Lower leg skin (tissue), 4 donors: ENCODE data around the gene CYP11A1. TPM values are rescaled to one million over a fixed set of nuclear protein-coding genes. Genes with fewer than 3 reads are reported as not detected.
A peak's percentile ranks its signal among the peaks of the same experiment; 100 is the strongest.

Experiments
- DNase-seq, 2 donors: peaks; one replicate each; pipeline ENCODE4 v3.0.0-alpha.2; 2019; ENCODE audit warnings: low spot score in 2 of 2
- H3K4me3 ChIP-seq: fragments of 200-600 bp; sonication (generic); 2 replicates; pipeline ENCODE4 v1.5.1; 2017; ENCODE audit warnings: mild to moderate bottlenecking, low read depth; ENCODE audit not compliant: poor library complexity, severe bottlenecking
- CTCF ChIP-seq, 3 donors: fragments of 450-650 bp; IDR thresholded peaks; one replicate each; pipeline ENCODE4 v1.5.1; 2016; ENCODE audit warnings: antibody characterized with exemption in 3 of 3, mild to moderate bottlenecking in 3 of 3, moderate library complexity in 2 of 3
- POLR2A ChIP-seq, 2 donors: fragments of 450-650 bp; IDR thresholded peaks; one replicate each; pipeline ENCODE4 v1.6.1; 2016 to 2017; ENCODE audit warnings: antibody characterized with exemption in 2 of 2, mild to moderate bottlenecking in 1 of 2, moderate library complexity in 1 of 2
- WGBS, 2 donors: methylation state at CpG; one replicate each; pipeline ENCODE4 v1.1.5; 2018; 5-methylcytosine and 5-hydroxymethylcytosine counted together
- intact Hi-C: fragments of 100-400 bp; cut with DNase I; formaldehyde crosslinking; loops from one replicate; pipeline ENCODE4 v1.15.0; 2023; ENCODE audit warnings: low total_unique reads
- total RNA-seq, 4 donors: library from RNA; depleted of rRNA; stranded (reverse); fragments of >200 nt; gene quantifications; one replicate each; pipeline ENCODE4 v1.1.0, GENCODE V29; 2016

CYP11A1 gene
- total RNA-seq, 4 donors from 2014 or later, result 0.34 to 0.75 (median 0.49) TPM; not detected in 1

GRCh38 chr15:74320352-74321247, 46.8 kb downstream of the CYP11A1 start:
- DNase-seq, result peak; percentile 18 to 90
- no peak overlapping the region for H3K4me3 ChIP-seq
- WGBS, 2 donors, result 82 to 84% methylated on average over 10 of the region's 10 CpGs
- intact Hi-C loops, result loop anchor here (10.0 kb wide), 2 partner anchors 356 to 954 kb away; no protein-coding TSS in a partner anchor
- TF ChIP-seq CTCF (IDR thresholded peaks at IDR 0.05) (no peak), POLR2A (IDR thresholded peaks at IDR 0.05) (no peak)

- intact Hi-C loops, result loop anchor here (5.0 to 10.0 kb wide), 3 partner anchors 192 to 955 kb away; no protein-coding TSS in a partner anchor
- DNase-seq, result no peak
- no peak for TF ChIP-seq POLR2A (IDR thresholded peaks at IDR 0.05)
- TF ChIP-seq CTCF (IDR thresholded peaks at IDR 0.05), result no peak
- 44 to 52% methylated on average over 7 to 8 of the region's 8 CpGs for WGBS, 2 donors
- no peak overlapping the region for H3K4me3 ChIP-seq
These were observed 47.7 kb downstream of the CYP11A1 start for GRCh38 chr15:74319596-74320351.

GRCh38 chr15:74319138-74319460, 48.3 kb downstream of the CYP11A1 start:
- WGBS, 2 donors, result 85 to 94% methylated on average over 5 of the region's 5 CpGs
- intact Hi-C loops, result loop anchor here (5.0 kb wide), 1 partner anchor 192 kb away; no protein-coding TSS in a partner anchor
- no peak for TF ChIP-seq CTCF (IDR thresholded peaks at IDR 0.05)
- TF ChIP-seq POLR2A (IDR thresholded peaks at IDR 0.05), result no peak
- no peak for DNase-seq
- H3K4me3 ChIP-seq, result no peak overlapping the region

GRCh38 chr15:74318376-74319137, 48.9 kb downstream of the CYP11A1 start:
- WGBS, 2 donors, result 82 to 83% methylated on average over 5 to 6 of the region's 6 CpGs
- no peak for DNase-seq
- intact Hi-C loops, result loop anchor here (5.0 kb wide), 1 partner anchor 191 kb away; no protein-coding TSS in a partner anchor
- no peak overlapping the region for H3K4me3 ChIP-seq
- no peak for TF ChIP-seq CTCF (IDR thresholded peaks at IDR 0.05)

GRCh38 chr15:74317820-74318375, 49.5 kb downstream of the CYP11A1 start:
- no peak overlapping the region for H3K4me3 ChIP-seq
- intact Hi-C loops, result loop anchor here (5.0 kb wide), 1 partner anchor 191 kb away; no protein-coding TSS in a partner anchor
- no peak for TF ChIP-seq POLR2A (IDR thresholded peaks at IDR 0.05)
- no peak for TF ChIP-seq CTCF (IDR thresholded peaks at IDR 0.05)
- peak; percentile 59 to 94 for DNase-seq
- 35 to 48% methylated on average over 8 of the region's 8 CpGs for WGBS, 2 donors
